Endothelial cell of umbilical vein (primary cell): ENCODE measurements around the gene DGCR6L. TPM values are rescaled to one million over a fixed set of nuclear protein-coding genes. Genes with fewer than 3 reads are reported as not detected.

Experiments
- BruUV-seq: library from RNA; stranded (reverse); fragments of 400-500 nt; replicated peaks from 2 replicates; lab custom pipeline; 2021; lab: Mats Ljungman, UMichigan
- CTCF ChIA-PET: fragments of 300-600, 350-600 bp; sonication (Branson Sonifier 250); formaldehyde crosslinking; loops from one replicate; lab custom pipeline; 2021; ENCODE audit warnings: antibody characterized with exemption, inconsistent platforms; lab: Charles Lee
- POLR2A ChIA-PET: fragments of 300-600, 350-600 bp; sonication (Branson Sonifier 250); formaldehyde crosslinking; loops from one replicate; lab custom pipeline; 2021; ENCODE audit warnings: antibody characterized with exemption, inconsistent platforms; lab: Charles Lee
- DNase-seq: peaks from one replicate; pipeline ENCODE4 v3.0.0-alpha.2; 2011; ENCODE audit warnings: low read depth, low spot score
- FAIRE-seq: peaks from 2 replicates; lab custom pipeline; 2011; peaks lifted over from hg19 to GRCh38; lab: Jason Lieb, UNC
- H2AFZ ChIP-seq: 2 replicates; pipeline ENCODE4 v1.6.0; 2012; ENCODE audit warnings: low read depth, low read length, control low read depth, inconsistent platforms
- H3K27ac ChIP-seq: 2 replicates; pipeline ENCODE4 v1.5.1; 2011; ENCODE audit warnings: low read depth, mild to moderate bottlenecking, control low read depth, low read length, moderate library complexity; ENCODE audit not compliant: insufficient read depth
- H3K27me3 ChIP-seq, 2 experiments: 2 replicates each; pipeline versions ENCODE4 v1.6.0 to v1.6.1; 2011; ENCODE audit warnings: low read length in 2 of 2, mixed read lengths in 1 of 2; ENCODE audit not compliant: control insufficient read depth in 2 of 2, insufficient read depth in 2 of 2
- H3K36me3 ChIP-seq, 2 experiments: 2 replicates in 1 of 2; 3 replicates in 1 of 2; pipeline ENCODE4 v1.5.1; 2011; ENCODE audit warnings: low read length in 2 of 2, mild to moderate bottlenecking in 1 of 2, moderate library complexity in 1 of 2; ENCODE audit not compliant: control insufficient read depth in 2 of 2, insufficient read depth in 2 of 2; ENCODE audit errors: extremely low read depth in 1 of 2
- H3K4me1 ChIP-seq: 3 replicates; pipeline ENCODE4 v1.5.1; 2011; ENCODE audit warnings: mild to moderate bottlenecking, low read length; ENCODE audit not compliant: control insufficient read depth, insufficient read depth; ENCODE audit errors: extremely low read depth
- H3K4me2 ChIP-seq: 2 replicates; pipeline ENCODE4 v1.6.1; 2011; ENCODE audit warnings: low read length, control low read depth, mixed read lengths; ENCODE audit not compliant: insufficient read depth
- H3K4me3 ChIP-seq, 3 experiments: fragments of 200-600 bp in 1 of 3; sonication (generic), shearing (Covaris generic) in 1 of 3; replicated peaks in 1 of 3; 2 replicates each; pipeline ENCODE4 v1.5.1; 2011 to 2016; ENCODE audit warnings: control low read depth in 3 of 3, low read length in 3 of 3, mild to moderate bottlenecking in 2 of 3, inconsistent platforms in 1 of 3, low read depth in 1 of 3, moderate library complexity in 1 of 3; ENCODE audit not compliant: insufficient read depth in 1 of 3
- H3K79me2 ChIP-seq: 2 replicates; pipeline ENCODE4 v1.6.0; 2012; ENCODE audit warnings: low read length, inconsistent platforms; ENCODE audit not compliant: control insufficient read depth, insufficient read depth
- H3K9ac ChIP-seq: replicated peaks from 2 replicates; pipeline ENCODE3; 2011; ENCODE audit warnings: low read length, control low read depth; ENCODE audit not compliant: insufficient read depth; ENCODE audit errors: extremely low read depth
- H3K9me1 ChIP-seq: replicated peaks from 3 replicates; pipeline ENCODE4 v1.6.0; 2011; ENCODE audit warnings: mild to moderate bottlenecking, low read length; ENCODE audit not compliant: control insufficient read depth, insufficient read depth; ENCODE audit errors: extremely low read depth
- H3K9me3 ChIP-seq: replicated peaks from 2 replicates; pipeline ENCODE4 v1.5.1; 2012; ENCODE audit warnings: low read length, inconsistent platforms; ENCODE audit not compliant: control insufficient read depth, insufficient read depth
- H4K20me1 ChIP-seq: replicated peaks from 2 replicates; pipeline ENCODE3; 2011; ENCODE audit warnings: mild to moderate bottlenecking, low read length; ENCODE audit not compliant: control insufficient read depth, insufficient read depth; ENCODE audit errors: extremely low read depth
- CTCF ChIP-seq, 2 donors: IDR thresholded peaks; 1 replicate in 1 of 2; 2 replicates in 1 of 2; pipeline ENCODE4 v1.5.1; 2011; ENCODE audit warnings: low read length in 2 of 2, mild to moderate bottlenecking in 2 of 2, moderate library complexity in 2 of 2, control low read depth in 1 of 2, inconsistent platforms in 1 of 2, low read depth in 1 of 2; ENCODE audit not compliant: insufficient read depth in 1 of 2; ENCODE audit errors: extremely low read depth in 1 of 2
- EZH2 ChIP-seq: IDR thresholded peaks from 2 replicates; pipeline ENCODE4 v1.6.1; 2012; ENCODE audit warnings: borderline replicate concordance, low read depth, mild to moderate bottlenecking, moderate library complexity, low read length, inconsistent platforms; ENCODE audit not compliant: severe bottlenecking
- FOS ChIP-seq: IDR thresholded peaks from 2 replicates; pipeline ENCODE4 v1.6.1; 2011; ENCODE audit warnings: mild to moderate bottlenecking, low read length, moderate library complexity, borderline replicate concordance; ENCODE audit not compliant: insufficient read depth
- GATA2 ChIP-seq: IDR thresholded peaks from 2 replicates; pipeline ENCODE4 v1.7.0; 2011; ENCODE audit warnings: low read depth, mild to moderate bottlenecking, moderate library complexity, mixed read lengths, low read length; ENCODE audit not compliant: insufficient read length, insufficient read depth
- JUN ChIP-seq: IDR thresholded peaks from 2 replicates; pipeline ENCODE4 v1.6.1; 2011; ENCODE audit warnings: borderline replicate concordance, low read depth; ENCODE audit not compliant: insufficient read length, insufficient read depth
- MAX ChIP-seq: IDR thresholded peaks from 2 replicates; pipeline ENCODE4 v1.6.1; 2011; ENCODE audit not compliant: insufficient read depth, insufficient read length
- MYC ChIP-seq: IDR thresholded peaks from one replicate; pipeline ENCODE4 v1.6.1; 2011; ENCODE audit warnings: mild to moderate bottlenecking, low read depth, low read length
- POLR2A ChIP-seq: IDR thresholded peaks from 2 replicates; pipeline ENCODE4 v1.6.1; 2012; ENCODE audit warnings: low read depth, mild to moderate bottlenecking, control low read depth, low read length
- POLR2AphosphoS5 ChIP-seq: IDR thresholded peaks from 2 replicates; pipeline ENCODE4 v1.6.1; 2012; ENCODE audit warnings: low read depth, mild to moderate bottlenecking, control low read depth, low read length, moderate library complexity; ENCODE audit not compliant: insufficient read depth
- dilution Hi-C: fragments of 300-500 bp; cut with MboI; formaldehyde crosslinking; loops from one replicate; pipeline ENCODE4 v1.15.0; 2019; ENCODE audit warnings: low sequenced_read_pairs; ENCODE audit not compliant: extremely low pct_ligation_motif_present
- intact Hi-C: fragments of 100-400 bp; cut with micrococcal nuclease; formaldehyde crosslinking; loops from one replicate; pipeline ENCODE4 v1.10.0; 2022
- polyA plus RNA-seq, 4 experiments: library from polyadenylated mRNA; depleted of rRNA in 3 of 4; stranded (reverse) in 3 of 4; unstranded in 1 of 4; fragments of >200 nt; gene quantifications; 2 replicates each; pipeline versions ENCODE4 v1.2.1 to v1.2.3, GENCODE V29; 2011 to 2012; ENCODE audit warnings: missing spikeins in 1 of 4
- total RNA-seq: library from RNA; stranded (reverse); gene quantifications from 2 replicates; pipeline ENCODE4 v1.2.3, GENCODE V29; 2021

The DGCR6L gene
- total and polyA plus RNA-seq, 2 donors (not counting 3 experiments of a cell fraction or from before 2014, with no cell fraction given): 38.0 to 67.5 TPM

GRCh38 chr22:20299746-20300136 is 20.1 kb downstream of the DGCR6L start:
- intact Hi-C loops: loop anchor here (1.0 kb wide), 1 partner anchor 21 kb away; the partner anchor contains the start of gene DGCR6L
- Histone ChIP-seq H3K9ac (no peak overlapping the region), H3K4me1 (peaks cover 8% of the 10 kb centered on the region), H3K4me2 (peak overlapping the region; percentile 70), H3K9me3 (no peaks in the 10 kb centered on the region), H3K27ac (no peak overlapping the region), H2AFZ (peak overlapping the region; percentile 93), H3K27me3 (peaks cover 0 to 4% of the 10 kb centered on the region in 2 experiments), H3K79me2 (no peaks in the 10 kb centered on the region), H3K4me3 (peak overlapping the region in 2 of 3 experiments; percentile 31 to 36), H3K9me1 (no peaks in the 10 kb centered on the region), H4K20me1 (no peaks in the 10 kb centered on the region), H3K36me3 (no peaks in the 10 kb centered on the region)
- CTCF ChIA-PET: interaction anchor here (1.0 to 1.5 kb wide), 2 partner anchors 18 to 142 kb away, joined by 4 read pairs; no protein-coding TSS in a partner anchor
- TF ChIP-seq FOS: no peak
- no peak for TF ChIP-seq GATA2
- no peak for TF ChIP-seq EZH2
- no peak for TF ChIP-seq POLR2A
- TF ChIP-seq MAX: no peak
- TF ChIP-seq MYC: no peak
- TF ChIP-seq CTCF (IDR thresholded peaks at IDR 0.05; ENCODE audit: extremely low read depth in 1 of 2, insufficient read depth in 1 of 2, low read depth in 1 of 2, low read length in 2 of 2): no peak
- no peak for TF ChIP-seq JUN
- no peak for TF ChIP-seq POLR2AphosphoS5
- POLR2A ChIA-PET: interaction anchor here (0.6 kb wide), 1 partner anchor 70 kb away, joined by 3 read pairs; no protein-coding TSS in a partner anchor
- BruUV-seq: no TSS peak
- DNase-seq (peak; percentile 45), FAIRE-seq (no peak)
- dilution Hi-C loops: no loop called here
